Stomach (tissue), 9 donors: Measurements from ENCODE around the gene RAB31. TPM values are rescaled to one million over a fixed set of nuclear protein-coding genes. Genes with fewer than 3 reads are reported as not detected.

Source experiments
- DNase-seq, 2 donors: peaks; one replicate each; pipeline versions ENCODE4 v3.0.0 to v3.0.0-alpha.2; 2013 to 2019
- H3K27ac ChIP-seq, 5 donors: fragments of 200-600 bp in 4 of 5; sonication (generic) in 4 of 5; one replicate each; pipeline ENCODE4 v1.5.1; 2013 to 2019; ENCODE audit warnings: mild to moderate bottlenecking in 1 of 5, moderate library complexity in 1 of 5
- H3K27me3 ChIP-seq, 3 donors: fragments of 200-600 bp; sonication (generic); one replicate each; pipeline ENCODE4 v1.5.1; 2017 to 2019; ENCODE audit warnings: mixed run types in 1 of 3
- H3K36me3 ChIP-seq, 4 donors: fragments of 200-600 bp; sonication (generic); 1 replicate in 3 of 4; 2 replicates in 1 of 4; pipeline ENCODE4 v1.5.1; 2016 to 2019
- H3K4me1 ChIP-seq, 4 donors: fragments of 200-600 bp; sonication (generic); one replicate each; pipeline ENCODE4 v1.5.1; 2016 to 2019
- H3K4me3 ChIP-seq, 4 donors: fragments of 200-600 bp; sonication (generic) in 3 of 4; one replicate each; pipeline ENCODE4 v1.5.1; 2016 to 2019; ENCODE audit warnings: mild to moderate bottlenecking in 1 of 4
- H3K9me3 ChIP-seq, 4 donors: fragments of 200-600 bp; sonication (generic); one replicate each; pipeline ENCODE4 v1.5.1; 2016 to 2019
- CTCF ChIP-seq, 7 experiments: fragments of 450-650 bp in 4 of 7; fragments of 200-600 bp in 3 of 7; sonication (generic) in 3 of 7; IDR thresholded peaks; one replicate each; pipeline ENCODE4 v1.5.1; 2016 to 2019; ENCODE audit warnings: antibody characterized with exemption in 7 of 7, control low read depth in 2 of 7, mild to moderate bottlenecking in 1 of 7
- EP300 ChIP-seq: sonication (generic); formaldehyde crosslinking; IDR thresholded peaks from one replicate; pipeline ENCODE4 v1.6.1; 2017; ENCODE audit warnings: antibody characterized with exemption
- POLR2A ChIP-seq, 4 donors: fragments of 450-650 bp; IDR thresholded peaks; one replicate each; pipeline ENCODE4 v1.6.1; 2016; ENCODE audit warnings: antibody characterized with exemption in 4 of 4, control low read depth in 2 of 4, mild to moderate bottlenecking in 1 of 4, moderate library complexity in 1 of 4
- POLR2AphosphoS5 ChIP-seq, 3 donors: sonication (generic); formaldehyde crosslinking; IDR thresholded peaks; one replicate each; pipeline ENCODE4 v1.6.1; 2016; ENCODE audit warnings: antibody characterized with exemption in 3 of 3
- WGBS, 5 donors: extraction: QIAGEN DNeasy Blood & Tissue Kit in 3 of 5; methylation state at CpG; one replicate each; pipeline versions ENCODE4 v1.1.5 to v1.1.7; 2013 to 2018; 5-methylcytosine and 5-hydroxymethylcytosine counted together
- intact Hi-C: fragments of 100-400 bp; cut with DNase I; formaldehyde crosslinking; loops from one replicate; pipeline ENCODE4 v1.15.1; 2023; ENCODE audit warnings: low total_unique reads
- polyA plus RNA-seq, 3 donors: library from polyadenylated mRNA; stranded (reverse); fragments of 200-250 nt; gene quantifications; one replicate each; pipeline ENCODE4 v1.2.3, GENCODE V29; 2013
- total RNA-seq, 5 donors: library from RNA; depleted of rRNA; stranded (reverse); fragments of >200 nt; gene quantifications; one replicate each; pipeline versions ENCODE4 v1.1.0 to v1.2.3, GENCODE V29; 2014 to 2016
- donor health status: healthy with polysubstance abuse.
- donor health status: Bipolar disorder and iron deficiency.
- donor health status: healthy.

Gene RAB31
- total and polyA plus RNA-seq, 8 donors = 10.1 to 65.5 (median 36.8) TPM

GRCh38 chr18:9704233-9705118 lies 3.6 kb upstream of the RAB31 start:
- H3K36me3 ChIP-seq = no peaks in the 10 kb centered on the region
- H3K9me3 ChIP-seq = no peaks in the 10 kb centered on the region
- H3K4me3 ChIP-seq = no peak overlapping the region
- intact Hi-C loops = no loop called here
- H3K4me1 ChIP-seq = peaks cover 5 to 49% (median 17%) of the 10 kb centered on the region in 4 donors
- WGBS, 5 donors = 78 to 86% (median 83%) methylated on average over 11 of the region's 11 CpGs
- DNase-seq = no peak
- TF ChIP-seq POLR2A (IDR thresholded peaks at IDR 0.05) (no peak), POLR2AphosphoS5 (IDR thresholded peaks at IDR 0.05) (no peak)
- H3K27ac ChIP-seq = no peak overlapping the region
- peaks cover 0 to 6% (median 5%) of the 10 kb centered on the region in 3 donors for H3K27me3 ChIP-seq

GRCh38 chr18:9705183-9705829 lies 2.8 kb upstream of the RAB31 start:
- H3K27me3 ChIP-seq = peaks cover 0 to 6% (median 5%) of the 10 kb centered on the region in 3 donors
- peaks cover 7 to 52% (median 19%) of the 10 kb centered on the region in 4 donors for H3K4me1 ChIP-seq
- no peaks in the 10 kb centered on the region for H3K36me3 ChIP-seq
- no peaks in the 10 kb centered on the region for H3K9me3 ChIP-seq
- TF ChIP-seq EP300 (no peak), CTCF (IDR thresholded peaks at IDR 0.05) (no peak), POLR2AphosphoS5 (IDR thresholded peaks at IDR 0.05) (no peak), POLR2A (IDR thresholded peaks at IDR 0.05) (no peak)
- WGBS, 5 donors = 46 to 57% (median 56%) methylated on average over 6 of the region's 6 CpGs
- intact Hi-C loops = no loop called here
- no peak for DNase-seq
- H3K27ac ChIP-seq = no peak overlapping the region
- no peak overlapping the region for H3K4me3 ChIP-seq

- 85 to 91% (median 88%) methylated on average over 12 of the region's 12 CpGs for WGBS, 5 donors
- no peaks in the 10 kb centered on the region for H3K36me3 ChIP-seq
- peak overlapping the region in 4 of 5 donors; percentile 87 to 94 (median 91) for H3K27ac ChIP-seq
Observed at GRCh38 chr18:9706081-9706935, 1.8 kb upstream of the RAB31 start.

More at GRCh38 chr18:9706081-9706935, 1.8 kb upstream of the RAB31 start:
- Histone ChIP-seq H3K4me1 (peaks cover 7 to 54% (median 23%) of the 10 kb centered on the region in 4 donors), H3K4me3 (no peak overlapping the region), H3K27me3 (peaks cover 0 to 6% (median 5%) of the 10 kb centered on the region in 3 donors), H3K9me3 (no peaks in the 10 kb centered on the region)
- no peak for TF ChIP-seq CTCF (IDR thresholded peaks at IDR 0.05)
- no peak for TF ChIP-seq POLR2A (IDR thresholded peaks at IDR 0.05)
- TF ChIP-seq EP300 = no peak
- TF ChIP-seq POLR2AphosphoS5 (IDR thresholded peaks at IDR 0.05) = no peak
- no peak for DNase-seq
- intact Hi-C loops = no loop called here
